Ureter (tissue), 1 donor: ENCODE measurements around the gene EFS. TPM values are rescaled to one million over a fixed set of nuclear protein-coding genes. Genes with fewer than 3 reads are reported as not detected.

Experiments used
- DNase-seq: peaks from one replicate; pipeline ENCODE4 v3.0.0-alpha.2; 2020; ENCODE audit warnings: low spot score
- total RNA-seq: library from RNA; stranded (reverse); gene quantifications from one replicate; pipeline ENCODE4 v1.2.4, GENCODE V29; 2023
- donor health status: DM: yes; HTN: yes; CAD: no.

The EFS gene
- total RNA-seq, 1 donor from 2014 or later, result 25.7 TPM

GRCh38 chr14:23359167-23359626, 5.8 kb downstream of the EFS start:
- DNase-seq, result no peak

DNA sequence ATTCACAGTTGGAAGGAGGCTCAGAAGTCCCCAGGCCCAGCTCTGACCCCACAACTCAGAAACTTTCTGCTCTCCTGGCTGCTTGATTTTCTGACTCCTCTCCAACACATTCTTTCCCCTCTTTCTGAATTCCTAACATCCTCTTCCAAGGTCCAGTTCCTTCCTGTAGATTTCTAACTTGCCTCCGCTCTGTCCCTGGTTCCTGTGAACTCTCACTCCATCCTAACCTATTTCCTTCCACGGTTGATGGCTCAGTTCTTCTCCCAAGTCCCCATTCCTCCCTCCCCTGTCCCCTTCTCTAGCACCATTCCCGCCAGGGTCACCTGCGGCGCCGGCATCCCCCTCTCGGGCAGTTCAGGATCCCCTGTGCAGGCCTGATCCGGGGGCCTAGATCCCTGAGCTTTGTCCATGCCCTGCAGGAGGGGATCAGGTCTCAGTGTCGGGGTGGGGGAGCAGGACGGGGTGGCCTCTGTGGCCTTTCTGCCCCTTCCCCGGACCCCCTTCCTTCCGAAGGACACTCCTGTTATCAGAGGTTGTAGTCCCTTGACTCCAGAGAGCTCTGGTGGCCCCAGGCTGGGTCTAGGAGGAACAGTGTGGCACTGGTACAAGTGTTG, 6.3 kb downstream of the EFS start:
- no peak for DNase-seq

DNA sequence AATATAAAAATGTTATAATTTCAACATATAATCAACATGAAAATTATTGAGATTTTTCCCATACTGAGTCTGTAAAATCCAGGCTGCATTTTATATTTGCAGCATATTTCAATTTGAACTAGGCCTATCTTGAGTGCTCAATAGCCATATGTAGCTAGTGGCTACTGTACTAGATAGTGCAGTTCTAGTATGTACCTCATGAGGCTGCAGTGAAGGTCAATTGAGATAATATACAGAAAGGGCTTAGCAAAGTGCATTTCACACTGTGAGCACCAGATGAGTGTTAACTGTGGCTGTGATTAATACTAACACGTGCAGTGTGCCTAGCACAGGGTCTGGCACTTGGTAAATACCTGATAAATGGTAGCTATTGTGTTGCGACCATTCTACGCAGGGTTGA, 6.9 kb downstream of the EFS start:
- no peak for DNase-seq

- DNase-seq, result no peak
These were observed 7.7 kb downstream of the EFS start for GRCh38 chr14:23357261-23357660.

- DNase-seq, result no peak
These were observed 8.3 kb downstream of the EFS start for GRCh38 chr14:23356662-23357061.

- no peak for DNase-seq
These were observed 9.0 kb downstream of the EFS start for GRCh38 chr14:23355871-23356435.

GRCh38 chr14:23354990-23355389, 10.0 kb downstream of the EFS start:
- DNase-seq, result no peak

DNA sequence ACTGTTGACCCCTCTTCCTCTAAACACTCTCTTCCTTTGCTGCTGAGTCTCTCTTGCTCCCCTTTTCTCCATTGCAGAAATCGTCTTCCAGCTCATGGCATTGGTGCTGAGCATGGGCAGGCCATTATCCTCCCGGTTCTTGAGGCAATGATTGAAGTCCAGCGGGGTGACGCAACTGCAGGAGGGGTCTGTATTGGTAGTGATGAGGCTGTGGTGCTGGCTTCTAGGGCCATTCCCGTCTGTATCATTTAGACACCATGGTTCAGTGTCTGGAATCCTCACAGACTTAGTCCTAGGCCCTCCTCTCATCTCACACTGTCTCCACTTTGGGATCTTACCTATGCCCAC, 11.6 kb downstream of the EFS start:
- no peak for DNase-seq

- peak; percentile 87 for DNase-seq
These were observed 12.2 kb downstream of the EFS start, which contains the start of gene SLC22A17 for GRCh38 chr14:23352506-23353432. TSS of gene SLC22A17 (minus strand) at chr14:23352887.

DNA sequence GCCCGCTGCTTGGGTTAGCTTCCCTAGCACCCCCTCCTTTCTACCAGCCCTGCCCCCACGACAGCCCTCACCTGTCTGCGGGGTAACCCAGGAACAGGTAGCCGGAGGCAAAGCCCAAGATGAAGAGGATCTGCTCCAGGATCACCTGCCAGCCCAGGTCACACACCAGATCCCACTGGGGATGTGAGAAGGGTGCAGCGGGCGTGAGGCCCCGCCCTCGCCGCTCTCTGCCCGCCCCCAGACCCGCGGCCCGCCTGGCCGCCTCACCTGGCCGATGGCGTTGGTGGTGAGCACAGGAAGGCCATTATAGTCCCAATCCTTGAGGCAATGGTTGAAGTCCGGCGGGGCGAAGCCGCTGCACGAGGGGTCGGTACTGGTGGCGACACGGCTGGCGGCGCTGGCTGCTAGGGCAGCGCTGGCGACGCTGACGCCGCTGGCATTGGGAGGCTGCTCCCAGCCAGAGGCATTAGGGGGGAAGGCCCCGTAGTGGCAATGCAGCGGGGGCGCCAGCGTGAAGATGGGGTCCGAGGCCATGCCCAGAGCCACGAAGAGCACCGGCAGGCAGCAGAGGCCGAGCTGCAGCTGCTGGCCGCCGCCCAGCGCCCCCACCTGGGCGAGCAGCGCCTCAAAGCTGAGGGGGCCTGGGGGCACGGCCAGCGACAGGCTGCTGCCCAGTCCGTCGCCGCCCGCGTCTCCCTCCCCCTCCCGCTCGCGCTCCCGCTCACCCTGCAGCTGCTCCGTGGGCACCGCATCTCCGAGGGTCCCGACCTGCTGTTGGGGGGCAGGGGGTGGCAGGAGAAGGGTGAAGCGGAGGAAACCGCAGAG, 13.1 kb downstream of the EFS start:
- DNase-seq, result no peak

DNA sequence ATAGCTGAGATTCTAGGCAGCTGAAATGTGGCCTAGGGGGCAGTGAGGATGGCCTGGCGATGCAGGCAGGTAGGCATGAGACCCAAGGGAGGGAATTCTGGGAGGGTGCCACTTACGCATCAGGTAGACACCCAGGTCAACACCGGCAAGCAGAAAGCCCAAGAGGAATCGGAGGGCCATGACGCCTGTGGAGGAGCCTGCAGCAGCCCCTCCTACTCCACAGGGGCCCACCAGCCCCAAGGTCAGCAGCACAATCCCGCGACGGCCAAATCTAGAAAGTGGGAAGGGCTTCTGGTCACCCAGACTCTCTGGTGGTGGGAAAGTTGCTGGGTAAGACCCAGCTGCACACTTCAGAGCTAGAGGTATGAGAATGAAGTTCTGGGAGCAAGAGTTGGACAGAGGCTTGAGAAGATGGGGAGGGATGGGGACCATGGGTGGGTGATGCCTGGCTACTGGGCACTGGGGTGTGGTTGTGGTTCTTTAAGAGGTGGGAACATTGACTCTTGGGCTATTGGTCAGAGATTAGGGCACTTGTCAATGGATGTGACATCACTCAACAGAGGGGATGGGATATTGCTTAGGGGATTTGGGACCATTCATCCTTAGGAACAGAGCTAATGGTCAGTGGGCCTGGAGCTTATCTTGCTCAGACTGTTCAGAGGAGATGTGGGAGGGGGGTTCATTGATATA, 15.7 kb downstream of the EFS start:
- DNase-seq, result no peak

GRCh38 chr14:23348297-23348655, 16.7 kb downstream of the EFS start:
- DNase-seq, result no peak

DNA sequence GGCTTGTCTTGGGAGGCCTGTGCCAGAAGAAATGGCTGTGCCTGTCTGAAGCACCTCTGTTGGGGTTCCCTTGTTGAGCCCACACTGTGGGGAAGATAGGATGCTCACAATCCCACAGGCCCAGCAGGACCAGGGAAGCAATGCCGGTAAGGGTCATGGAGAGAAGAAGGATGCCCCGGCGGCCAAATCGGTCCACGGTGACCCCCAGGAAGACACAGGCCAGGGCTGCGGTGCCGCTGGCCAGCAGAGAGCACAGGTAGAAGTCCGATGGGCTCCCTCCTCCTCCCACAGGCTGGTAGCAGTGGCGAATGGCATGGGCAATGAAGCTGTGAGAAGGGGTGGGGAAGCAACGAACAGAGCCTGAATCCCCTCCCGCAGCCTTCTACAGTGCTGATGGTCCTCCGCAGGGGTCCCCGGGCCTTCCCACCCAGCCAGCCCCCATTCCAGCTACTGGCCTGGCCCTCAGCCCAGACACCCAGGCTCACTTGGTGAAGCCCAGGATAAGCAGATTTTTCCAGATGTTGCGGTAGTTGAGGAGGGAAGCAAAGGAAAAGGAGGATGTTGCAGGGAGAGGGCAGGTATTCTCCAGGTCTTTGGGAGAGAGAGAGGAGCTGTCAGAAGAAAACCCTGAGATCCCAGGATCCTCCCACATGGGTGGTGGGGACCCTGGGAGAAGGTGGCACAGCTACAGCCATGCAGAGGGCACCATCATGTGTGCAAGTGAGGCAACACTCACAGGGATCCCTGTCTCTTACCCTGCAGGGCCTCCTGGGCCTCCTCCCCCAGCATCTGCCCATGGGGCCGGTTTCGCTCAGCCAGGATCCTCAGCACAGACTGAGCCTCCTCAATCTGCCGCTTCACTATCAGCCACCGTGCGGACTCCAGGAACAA, 17.3 kb downstream of the EFS start:
- no peak for DNase-seq

GRCh38 chr14:23346693-23347405, 18.1 kb downstream of the EFS start:
- DNase-seq, result no peak

- no peak for DNase-seq
These were observed 18.8 kb downstream of the EFS start for GRCh38 chr14:23345987-23346692.

DNA sequence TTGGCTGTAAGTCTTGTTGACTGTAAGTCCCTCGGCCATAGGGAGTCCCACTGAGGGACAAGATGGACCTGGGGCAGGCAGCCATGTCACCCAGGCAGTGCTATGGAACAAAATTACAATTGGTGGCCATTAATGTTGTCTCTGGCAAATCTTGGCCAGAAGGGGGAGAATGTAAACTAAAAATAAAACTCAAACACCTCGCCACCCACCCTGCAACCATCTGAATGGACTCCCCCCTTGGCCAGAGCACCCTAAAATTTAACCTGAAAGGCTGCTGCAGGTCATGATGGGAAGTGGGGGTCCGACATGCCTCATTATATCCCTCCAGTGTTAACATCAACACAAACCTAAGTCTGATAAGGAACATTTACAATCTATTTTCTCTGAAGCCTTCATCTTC, 20.5 kb downstream of the EFS start:
- no peak for DNase-seq

DNA sequence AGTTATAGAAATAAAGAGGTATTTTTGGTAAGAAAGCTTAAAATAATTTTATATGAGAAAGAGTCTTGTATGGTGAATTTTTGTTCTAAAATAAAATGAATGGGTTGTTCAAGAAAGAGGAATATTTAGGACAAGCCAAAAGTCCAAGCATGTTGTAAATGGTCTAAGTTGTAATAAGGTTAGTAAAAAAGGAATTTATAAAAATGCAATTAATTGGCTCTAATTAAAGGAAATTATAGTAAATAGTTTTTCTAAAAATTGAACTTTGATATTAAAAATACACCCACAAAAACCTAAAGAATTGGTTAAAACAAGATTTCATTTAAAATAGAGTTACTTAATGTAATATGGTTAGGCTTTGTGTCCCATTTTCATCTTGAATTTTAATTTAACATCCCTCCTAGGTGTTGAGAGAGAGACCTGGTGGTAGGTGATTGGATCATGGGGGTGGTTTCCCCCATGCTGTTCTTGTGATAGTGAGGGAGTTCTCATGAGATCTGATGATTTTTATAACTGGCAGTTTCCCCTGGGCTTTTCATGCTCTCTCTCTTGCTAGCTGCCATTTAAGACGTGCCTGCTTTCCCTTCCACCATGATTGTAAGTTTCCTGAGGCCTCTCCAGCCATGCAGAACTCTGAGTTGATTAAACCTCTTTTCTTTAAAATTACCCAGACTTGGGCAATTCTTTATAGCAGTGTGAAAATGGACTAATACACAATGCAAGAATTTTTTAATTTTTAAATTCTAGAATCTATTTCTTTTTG, 25.3 kb downstream of the EFS start:
- DNase-seq, result no peak

GRCh38 chr14:23335623-23336022, 29.3 kb downstream of the EFS start:
- no peak for DNase-seq
